Gastroesophageal sphincter (tissue), 4 donors: ENCODE data around the gene DDHD1. TPM values are rescaled to one million over a fixed set of nuclear protein-coding genes. Genes with fewer than 3 reads are reported as not detected.
"Not testable (repeated sequence)": the region's sequence is repeated elsewhere in the genome, so short reads cannot be mapped to it uniquely, and the experiment has no call there.

ENCODE experiments used
- ATAC-seq: fragments of 150-250 bp; one replicate; pipeline ENCODE4 v1.9.1; 2016; ENCODE audit warnings: mild to moderate bottlenecking, moderate library complexity
- H3K27ac ChIP-seq, 4 donors: fragments of 200-600 bp; sonication (generic) in 3 of 4; 1 replicate in 3 of 4; 2 replicates in 1 of 4; pipeline ENCODE4 v1.5.1; 2016 to 2019
- H3K27me3 ChIP-seq: fragments of 200-600 bp; sonication (generic); one replicate; pipeline ENCODE4 v1.5.1; 2019
- H3K36me3 ChIP-seq, 2 donors: fragments of 200-600 bp; sonication (generic); one replicate each; pipeline ENCODE4 v1.5.1; 2019; ENCODE audit warnings: control low read depth in 1 of 2
- H3K4me1 ChIP-seq, 3 donors: fragments of 200-600 bp; sonication (generic); 1 replicate in 2 of 3; 2 replicates in 1 of 3; pipeline ENCODE4 v1.5.1; 2016 to 2019; ENCODE audit warnings: control low read depth in 2 of 3
- H3K4me3 ChIP-seq, 2 donors: fragments of 200-600 bp; sonication (generic); one replicate each; pipeline ENCODE4 v1.5.1; 2019; ENCODE audit warnings: mild to moderate bottlenecking in 1 of 2, moderate library complexity in 1 of 2
- H3K9me3 ChIP-seq, 3 donors: fragments of 200-600 bp; sonication (generic); one replicate each; pipeline ENCODE4 v1.5.1; 2017 to 2019; ENCODE audit warnings: control low read depth in 2 of 3
- EP300 ChIP-seq: sonication (generic); formaldehyde crosslinking; IDR thresholded peaks from one replicate; pipeline ENCODE4 v1.6.1; 2017; ENCODE audit warnings: antibody characterized with exemption, mild to moderate bottlenecking
- POLR2A ChIP-seq, 2 donors: fragments of 450-650 bp; IDR thresholded peaks; one replicate each; pipeline ENCODE4 v1.6.1; 2017; ENCODE audit warnings: antibody characterized with exemption in 2 of 2, mild to moderate bottlenecking in 2 of 2, moderate library complexity in 1 of 2
- POLR2AphosphoS5 ChIP-seq: sonication (generic); formaldehyde crosslinking; IDR thresholded peaks from one replicate; pipeline ENCODE4 v1.6.1; 2017; ENCODE audit warnings: antibody characterized with exemption
- WGBS, 2 donors: methylation state at CpG; one replicate each; pipeline ENCODE4 v1.1.5; 2018; ENCODE audit warnings: low coverage in 1 of 2; 5-methylcytosine and 5-hydroxymethylcytosine counted together
- total RNA-seq, 4 donors: library from RNA; depleted of rRNA; stranded (reverse); fragments of >200 nt; gene quantifications; one replicate each; pipeline ENCODE4 v1.1.0, GENCODE V29; 2016
- TF ChIP-seq, protein P1 (sequence below), 4 experiments: fragments of 200-600 bp in 2 of 4; fragments of 450-650 bp in 2 of 4; sonication (generic) in 1 of 4; IDR thresholded peaks; one replicate each; pipeline ENCODE4 v1.5.1; 2017 to 2019; ENCODE audit warnings: antibody characterized with exemption in 4 of 4, mild to moderate bottlenecking in 2 of 4, moderate library complexity in 2 of 4

Gene DDHD1
- total RNA-seq, 4 donors from 2014 or later = 15.4 to 36.4 (median 20.7) TPM

DNA sequence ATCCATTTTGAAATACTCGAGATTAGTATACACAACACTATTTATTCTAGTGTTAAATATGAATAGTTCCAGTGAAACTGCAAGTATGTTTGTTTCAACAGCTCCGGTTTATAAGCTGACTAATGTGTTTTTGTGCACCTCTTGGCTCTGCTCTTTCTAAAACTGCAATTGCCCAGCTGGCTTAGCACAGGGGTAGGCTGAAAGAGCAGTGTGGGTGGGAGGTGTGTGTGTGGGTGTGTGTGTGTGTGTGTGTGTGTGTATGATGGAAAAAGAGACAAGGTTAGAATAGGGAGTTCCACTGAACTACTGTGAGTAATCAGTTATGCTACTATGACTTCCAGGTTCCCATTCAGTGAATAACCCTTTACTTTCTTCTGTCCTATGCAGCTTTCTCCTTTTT is 37.8 kb upstream of the DDHD1 start:
- 25 to 55% methylated on average over 2 of the region's 2 CpGs for WGBS, 2 donors
- Histone ChIP-seq H3K9me3 (no peaks in the 10 kb centered on the region), H3K27me3 (no peaks in the 10 kb centered on the region), H3K4me1 (peaks cover 0 to 8% (median 0%) of the 10 kb centered on the region in 3 donors), H3K4me3 (no peak overlapping the region), H3K27ac (no peak overlapping the region), H3K36me3 (no peaks in the 10 kb centered on the region)
- ATAC-seq = no peak
- no peak for TF ChIP-seq POLR2A (IDR thresholded peaks at IDR 0.05)
- no peak for TF ChIP-seq EP300
- TF ChIP-seq, protein P1, sequence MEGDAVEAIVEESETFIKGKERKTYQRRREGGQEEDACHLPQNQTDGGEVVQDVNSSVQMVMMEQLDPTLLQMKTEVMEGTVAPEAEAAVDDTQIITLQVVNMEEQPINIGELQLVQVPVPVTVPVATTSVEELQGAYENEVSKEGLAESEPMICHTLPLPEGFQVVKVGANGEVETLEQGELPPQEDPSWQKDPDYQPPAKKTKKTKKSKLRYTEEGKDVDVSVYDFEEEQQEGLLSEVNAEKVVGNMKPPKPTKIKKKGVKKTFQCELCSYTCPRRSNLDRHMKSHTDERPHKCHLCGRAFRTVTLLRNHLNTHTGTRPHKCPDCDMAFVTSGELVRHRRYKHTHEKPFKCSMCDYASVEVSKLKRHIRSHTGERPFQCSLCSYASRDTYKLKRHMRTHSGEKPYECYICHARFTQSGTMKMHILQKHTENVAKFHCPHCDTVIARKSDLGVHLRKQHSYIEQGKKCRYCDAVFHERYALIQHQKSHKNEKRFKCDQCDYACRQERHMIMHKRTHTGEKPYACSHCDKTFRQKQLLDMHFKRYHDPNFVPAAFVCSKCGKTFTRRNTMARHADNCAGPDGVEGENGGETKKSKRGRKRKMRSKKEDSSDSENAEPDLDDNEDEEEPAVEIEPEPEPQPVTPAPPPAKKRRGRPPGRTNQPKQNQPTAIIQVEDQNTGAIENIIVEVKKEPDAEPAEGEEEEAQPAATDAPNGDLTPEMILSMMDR (IDR thresholded peaks at IDR 0.05) = no peak
- TF ChIP-seq POLR2AphosphoS5 = no peak

DNA sequence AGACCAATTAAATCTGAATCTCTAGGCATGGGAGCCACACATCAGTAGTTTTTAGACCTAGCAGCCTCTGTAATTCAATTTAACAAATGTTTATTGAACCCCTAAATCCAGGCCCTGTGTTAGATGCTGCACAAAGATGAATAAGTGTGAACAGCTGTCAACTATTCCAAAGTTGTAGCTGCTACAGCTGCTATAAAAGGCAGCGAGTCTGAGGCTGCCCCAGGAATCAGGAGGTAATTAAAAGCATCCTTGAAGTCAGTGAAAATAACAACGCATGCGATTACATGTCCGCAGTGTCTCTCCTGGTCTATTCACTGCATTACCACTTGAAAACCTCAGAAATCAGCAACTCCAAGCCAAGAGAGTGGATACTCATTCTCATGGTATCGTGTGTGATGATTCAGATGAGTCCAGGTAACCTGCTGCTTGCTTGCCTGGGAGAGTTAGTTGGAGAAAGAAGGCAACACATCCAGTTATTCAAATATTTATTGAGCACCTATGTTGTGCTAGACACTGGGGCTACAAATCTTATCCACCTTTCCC is 34.9 kb upstream of the DDHD1 start:
- TF ChIP-seq, protein P1 (IDR thresholded peaks at IDR 0.05) = no peak
- TF ChIP-seq POLR2AphosphoS5 (no peak), POLR2A (IDR thresholded peaks at IDR 0.05) (no peak), EP300 (no peak)
- 76 to 80% methylated on average over 2 to 5 of the region's 5 CpGs for WGBS, 2 donors
- H3K4me1 ChIP-seq = peaks cover 0 to 8% (median 0%) of the 10 kb centered on the region in 3 donors
- H3K36me3 ChIP-seq = no peaks in the 10 kb centered on the region
- H3K9me3 ChIP-seq = no peaks in the 10 kb centered on the region
- no peak overlapping the region for H3K27ac ChIP-seq
- ATAC-seq = no peak
- no peak overlapping the region for H3K4me3 ChIP-seq
- no peaks in the 10 kb centered on the region for H3K27me3 ChIP-seq

DNA sequence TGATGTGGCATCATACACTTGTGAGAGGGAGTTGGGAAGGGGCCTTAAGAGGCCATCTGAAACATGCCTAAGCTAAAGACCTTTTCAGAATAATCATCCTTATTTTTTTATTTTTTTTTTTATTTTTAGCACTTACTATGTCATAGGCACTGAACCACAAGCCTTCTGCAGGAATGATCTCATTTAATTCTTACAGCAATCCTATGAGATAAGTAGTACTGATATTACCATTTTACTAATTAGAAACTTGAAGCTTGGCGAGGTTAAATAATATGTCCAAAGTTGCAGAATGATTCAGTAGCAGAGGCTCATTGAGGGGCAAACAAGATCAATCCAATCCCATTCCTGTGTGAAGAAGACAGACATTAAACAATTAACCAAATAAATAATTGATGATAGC is 33.4 kb upstream of the DDHD1 start:
- H3K4me3 ChIP-seq = no peak overlapping the region
- no peak for ATAC-seq
- H3K36me3 ChIP-seq = no peaks in the 10 kb centered on the region
- H3K27me3 ChIP-seq = no peaks in the 10 kb centered on the region
- no peaks in the 10 kb centered on the region for H3K4me1 ChIP-seq
- TF ChIP-seq POLR2A (IDR thresholded peaks at IDR 0.05) (no peak), EP300 (no peak), POLR2AphosphoS5 (no peak)
- TF ChIP-seq, protein P1 (IDR thresholded peaks at IDR 0.05) = no peak
- 100% methylated on average over 1 of the region's 1 CpG for WGBS, 2 donors
- H3K27ac ChIP-seq = no peak overlapping the region
- H3K9me3 ChIP-seq = no peaks in the 10 kb centered on the region

DNA sequence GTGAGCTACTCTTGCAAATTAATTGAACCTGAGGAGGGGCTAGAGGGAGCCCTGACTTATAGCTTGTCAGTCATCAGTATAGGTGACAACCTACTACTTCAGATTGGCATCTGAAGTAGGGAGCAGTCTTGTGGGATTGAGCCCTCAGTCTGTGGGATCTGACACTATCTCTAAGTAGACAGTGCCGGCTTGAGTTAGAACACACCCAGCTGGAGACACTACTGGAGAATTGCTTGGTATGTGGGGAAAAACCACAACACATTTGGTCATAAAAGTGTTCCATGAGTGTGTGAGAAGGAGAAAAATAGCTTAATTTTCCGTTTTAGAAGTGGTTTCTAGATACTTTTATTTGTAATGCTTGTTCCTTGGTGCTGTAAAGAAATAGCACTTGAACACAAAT is 30.5 kb upstream of the DDHD1 start:
- Histone ChIP-seq H3K4me1 (no peaks in the 10 kb centered on the region), H3K36me3 (no peaks in the 10 kb centered on the region), H3K27ac (no peak overlapping the region), H3K27me3 (no peaks in the 10 kb centered on the region), H3K4me3 (no peak overlapping the region), H3K9me3 (no peaks in the 10 kb centered on the region)
- no peak for ATAC-seq
- 62 to 73% methylated on average over 2 of the region's 2 CpGs for WGBS, 2 donors
- TF ChIP-seq POLR2A (IDR thresholded peaks at IDR 0.05) (no peak), POLR2AphosphoS5 (no peak), EP300 (no peak)
- TF ChIP-seq, protein P1 (IDR thresholded peaks at IDR 0.05) = no peak

DNA sequence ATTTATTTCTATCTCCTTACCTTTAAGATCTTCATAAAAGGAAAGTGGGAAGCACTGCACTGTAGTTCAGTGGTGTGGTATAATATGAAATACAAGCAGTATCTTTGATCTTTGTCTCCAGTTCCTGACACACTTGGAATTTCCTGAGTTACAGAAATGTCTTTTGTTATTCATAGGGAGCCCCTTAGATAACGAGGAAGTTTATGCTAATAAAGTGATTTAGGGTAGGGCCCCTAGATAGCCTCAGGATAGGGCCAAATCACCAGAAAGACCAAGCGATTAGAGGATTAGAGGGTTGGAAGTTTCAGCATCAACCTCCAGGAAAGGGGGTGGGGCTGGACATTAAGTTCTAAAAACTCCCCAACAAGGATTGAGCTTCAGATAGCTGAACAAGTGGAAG is 29.9 kb upstream of the DDHD1 start:
- WGBS, 2 donors = 46% methylated on average over 2 of the region's 2 CpGs; no CpG with 5 or more reads in 1 of the 2 donors
- no peak overlapping the region for H3K4me3 ChIP-seq
- no peaks in the 10 kb centered on the region for H3K4me1 ChIP-seq
- H3K9me3 ChIP-seq = no peaks in the 10 kb centered on the region
- H3K27ac ChIP-seq = no peak overlapping the region
- TF ChIP-seq POLR2A (IDR thresholded peaks at IDR 0.05) (no peak), EP300 (no peak), POLR2AphosphoS5 (no peak)
- TF ChIP-seq, protein P1 (IDR thresholded peaks at IDR 0.05) = no peak
- H3K27me3 ChIP-seq = no peaks in the 10 kb centered on the region
- no peaks in the 10 kb centered on the region for H3K36me3 ChIP-seq
- no peak for ATAC-seq

DNA sequence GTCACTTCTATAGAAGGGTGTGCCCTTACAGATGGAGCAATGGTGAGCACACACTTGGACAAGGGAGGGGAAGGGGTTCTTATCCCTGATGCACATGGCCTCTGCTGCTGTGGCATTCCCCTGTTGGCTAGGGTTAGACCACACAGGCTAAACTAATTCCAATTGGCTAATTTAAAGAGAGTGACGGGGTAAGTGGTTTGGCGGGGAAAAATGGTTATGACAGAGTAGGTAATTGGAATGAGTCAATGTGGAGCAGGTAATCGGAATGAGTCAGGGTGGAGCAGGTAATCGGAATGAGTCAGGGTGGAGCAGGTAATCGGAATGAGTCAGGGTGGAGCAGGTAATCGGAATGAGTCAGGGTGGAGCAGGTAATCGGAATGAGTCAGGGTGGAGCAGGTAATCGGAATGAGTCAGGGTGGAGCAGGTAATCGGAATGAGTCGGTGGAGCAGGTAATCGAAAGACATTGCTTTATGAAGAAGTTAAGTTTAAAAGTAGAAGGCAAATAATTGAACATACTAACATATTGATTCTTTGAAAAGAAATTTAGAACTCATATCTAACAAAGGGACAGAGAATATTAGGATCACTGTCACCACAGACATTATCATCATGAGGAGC is 28.4 kb upstream of the DDHD1 start:
- not testable (repeated sequence) for H3K4me1 ChIP-seq, H3K4me3 ChIP-seq, H3K27ac ChIP-seq, ATAC-seq, H3K27me3 ChIP-seq, H3K36me3 ChIP-seq, H3K9me3 ChIP-seq
- WGBS, 2 donors = 94 to 97% methylated on average over 11 of the region's 11 CpGs
